ENCODE measurements around the gene CDK13.

The CDK13 gene

GRCh38 chr7:39948956-39949928 lies 814 bp upstream of the CDK13 start:
- ATAC-seq, result peak; percentile 84
- peak; percentile 98 for DNase-seq

GRCh38 chr7:39950473-39951225 lies 593 bp downstream of the CDK13 start:
- no peak for ATAC-seq

GRCh38 chr7:39951226-39952194 lies 1.5 kb downstream of the CDK13 start:
- ATAC-seq, result peak; percentile 33
- DNase-seq, result peak; percentile 76

More at GRCh38 chr7:39950473-39951225, 593 bp downstream of the CDK13 start:
- DNase-seq, result peak; percentile 59

GRCh38 chr7:39952374-39952773 lies 2.3 kb downstream of the CDK13 start:
- ATAC-seq (no peak), DNase-seq (no peak)

GRCh38 chr7:39952803-39953202 lies 2.7 kb downstream of the CDK13 start:
- ATAC-seq (no peak), DNase-seq (no peak)

GRCh38 chr7:39954694-39955093 lies 4.6 kb downstream of the CDK13 start:
- DNase-seq, result no peak
- ATAC-seq, result no peak

GRCh38 chr7:39958038-39958437 lies 8.0 kb downstream of the CDK13 start:
- no peak for ATAC-seq
- no peak for DNase-seq

- DNase-seq, result no peak
- no peak for ATAC-seq
These were observed 17.5 kb downstream of the CDK13 start for GRCh38 chr7:39967406-39968161.

GRCh38 chr7:39969431-39969830 lies 19.4 kb downstream of the CDK13 start:
- ATAC-seq, result no peak
- no peak for DNase-seq

- DNase-seq, result no peak
- ATAC-seq, result no peak
These were observed 21.9 kb downstream of the CDK13 start for GRCh38 chr7:39971924-39972323.

- DNase-seq (no peak), ATAC-seq (no peak)
These were observed 23.7 kb downstream of the CDK13 start for GRCh38 chr7:39973801-39974200.

- DNase-seq (no peak), ATAC-seq (no peak)
These were observed 28.3 kb downstream of the CDK13 start for GRCh38 chr7:39978230-39978934.

- DNase-seq, result no peak
- peak; percentile 68 for ATAC-seq
These were observed 29.5 kb downstream of the CDK13 start for GRCh38 chr7:39979406-39980073.

GRCh38 chr7:39985398-39985918 lies 35.4 kb downstream of the CDK13 start:
- ATAC-seq (no peak), DNase-seq (no peak)

- ATAC-seq (peak; percentile 36), DNase-seq (no peak)
These were observed 37.7 kb downstream of the CDK13 start for GRCh38 chr7:39987641-39988347.

- DNase-seq (no peak), ATAC-seq (no peak)
These were observed 50.8 kb downstream of the CDK13 start for GRCh38 chr7:40000734-40001315.

- no peak for ATAC-seq
These were observed 51.6 kb downstream of the CDK13 start for GRCh38 chr7:40001649-40002048.

GRCh38 chr7:40003597-40003996 lies 53.5 kb downstream of the CDK13 start:
- DNase-seq, result no peak
- ATAC-seq, result no peak

More at GRCh38 chr7:40001649-40002048, 51.6 kb downstream of the CDK13 start:
- DNase-seq, result no peak

Measured in stimulated activated naive CD8-positive, alpha-beta T cell treated with anti-CD3 and anti-CD28 coated beads, Interleukin-15, Interleukin-2, amounts not matched to agents 100 U/mL and 50 U/mL, for 24 hours (primary cell).